Hepatocyte (in vitro differentiated cells): Measurements from ENCODE around the gene RPL29. TPM values are rescaled to one million over a fixed set of nuclear protein-coding genes. Genes with fewer than 3 reads are reported as not detected.
A peak's percentile ranks its signal among the peaks of the same experiment; 100 is the strongest.

Source experiments
- DNase-seq: peaks from one replicate; pipeline ENCODE4 v3.0.0-alpha.2; 2016; ENCODE audit warnings: low spot score
- H2AFZ ChIP-seq: fragments of 200-600 bp; sonication (generic); 2 replicates; pipeline ENCODE4 v1.6.0; 2016; ENCODE audit warnings: antibody characterized with exemption, mild to moderate bottlenecking
- H3K27ac ChIP-seq: fragments of 200-600 bp; sonication (generic); 2 replicates; pipeline ENCODE4 v1.5.1; 2016; ENCODE audit warnings: mild to moderate bottlenecking
- H3K27me3 ChIP-seq: fragments of 200-600 bp; sonication (generic); 2 replicates; pipeline ENCODE4 v1.6.1; 2016
- H3K36me3 ChIP-seq: fragments of 200-600 bp; sonication (generic); replicated peaks from 2 replicates; pipeline ENCODE4 v1.5.1; 2016; ENCODE audit warnings: low read depth; ENCODE audit not compliant: insufficient read depth
- H3K4me1 ChIP-seq: fragments of 200-600 bp; sonication (generic); 2 replicates; pipeline ENCODE4 v1.5.1; 2016; ENCODE audit warnings: mild to moderate bottlenecking, moderate library complexity; ENCODE audit not compliant: insufficient read depth
- H3K4me2 ChIP-seq: fragments of 200-600 bp; sonication (generic); 2 replicates; pipeline ENCODE4 v1.6.0; 2016
- H3K4me3 ChIP-seq: fragments of 200-600 bp; sonication (generic); 2 replicates; pipeline ENCODE4 v1.5.1; 2016; ENCODE audit warnings: mild to moderate bottlenecking
- H3K79me2 ChIP-seq: fragments of 200-600 bp; sonication (generic); 2 replicates; pipeline ENCODE4 v1.6.0; 2017; ENCODE audit warnings: mild to moderate bottlenecking
- H3K9me2 ChIP-seq: fragments of 200-600 bp; sonication (generic); replicated peaks from 2 replicates; pipeline ENCODE4 v1.6.0; 2017; ENCODE audit warnings: mild to moderate bottlenecking; ENCODE audit not compliant: insufficient read depth
- H3K9me3 ChIP-seq: fragments of 200-600 bp; sonication (generic); 2 replicates; pipeline ENCODE4 v1.5.1; 2016; ENCODE audit warnings: low read depth, mild to moderate bottlenecking
- H4K20me1 ChIP-seq: fragments of 200-600 bp; sonication (generic); 2 replicates; pipeline ENCODE4 v1.6.0; 2016; ENCODE audit warnings: mild to moderate bottlenecking; ENCODE audit not compliant: insufficient read depth, poor library complexity, severe bottlenecking
- EZH2 ChIP-seq: fragments of 200-600 bp; sonication (generic); IDR thresholded peaks from 2 replicates; pipeline ENCODE4 v1.6.1; 2016; ENCODE audit warnings: antibody characterized with exemption, mild to moderate bottlenecking, borderline replicate concordance
- EZH2phosphoT487 ChIP-seq: fragments of 200-600 bp; sonication (generic); IDR thresholded peaks from one replicate; pipeline ENCODE4 v1.6.1; 2018; ENCODE audit warnings: antibody characterized with exemption, mild to moderate bottlenecking, low read depth, moderate library complexity; ENCODE audit not compliant: unreplicated experiment, severe bottlenecking
- WGBS: methylation state at CpG from one replicate; pipeline ENCODE4 v1.1.6; 2016; ENCODE audit warnings: low lambda C conversion rate; ENCODE audit errors: missing lambda C conversion rate; 5-methylcytosine and 5-hydroxymethylcytosine counted together
- polyA plus RNA-seq: library from polyadenylated mRNA; unstranded; fragments of >200 nt; fragmentation: Nextera tagmentation; extraction: Ambion mirVana; gene quantifications from 2 replicates; pipeline ENCODE4 v1.2.1, GENCODE V29; 2016
- total RNA-seq: library from RNA; depleted of rRNA; stranded (reverse); fragments of >200 nt; gene quantifications from 2 replicates; pipeline ENCODE4 v1.2.3, GENCODE V29; 2014
- TF ChIP-seq, protein P1 (sequence below): fragments of 200-600 bp; sonication (generic); IDR thresholded peaks from 2 replicates; pipeline ENCODE4 v1.5.1; 2016; ENCODE audit warnings: antibody characterized with exemption, mild to moderate bottlenecking; ENCODE audit not compliant: poor library complexity

RPL29 gene
- total and polyA plus RNA-seq, 2 experiments from 2014 or later, result 786 to 981 TPM

- TF ChIP-seq, protein P1, sequence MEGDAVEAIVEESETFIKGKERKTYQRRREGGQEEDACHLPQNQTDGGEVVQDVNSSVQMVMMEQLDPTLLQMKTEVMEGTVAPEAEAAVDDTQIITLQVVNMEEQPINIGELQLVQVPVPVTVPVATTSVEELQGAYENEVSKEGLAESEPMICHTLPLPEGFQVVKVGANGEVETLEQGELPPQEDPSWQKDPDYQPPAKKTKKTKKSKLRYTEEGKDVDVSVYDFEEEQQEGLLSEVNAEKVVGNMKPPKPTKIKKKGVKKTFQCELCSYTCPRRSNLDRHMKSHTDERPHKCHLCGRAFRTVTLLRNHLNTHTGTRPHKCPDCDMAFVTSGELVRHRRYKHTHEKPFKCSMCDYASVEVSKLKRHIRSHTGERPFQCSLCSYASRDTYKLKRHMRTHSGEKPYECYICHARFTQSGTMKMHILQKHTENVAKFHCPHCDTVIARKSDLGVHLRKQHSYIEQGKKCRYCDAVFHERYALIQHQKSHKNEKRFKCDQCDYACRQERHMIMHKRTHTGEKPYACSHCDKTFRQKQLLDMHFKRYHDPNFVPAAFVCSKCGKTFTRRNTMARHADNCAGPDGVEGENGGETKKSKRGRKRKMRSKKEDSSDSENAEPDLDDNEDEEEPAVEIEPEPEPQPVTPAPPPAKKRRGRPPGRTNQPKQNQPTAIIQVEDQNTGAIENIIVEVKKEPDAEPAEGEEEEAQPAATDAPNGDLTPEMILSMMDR, result no peak
- no peak for TF ChIP-seq EZH2
- Histone ChIP-seq H2AFZ (no peak overlapping the region), H3K27ac (no peak overlapping the region), H3K9me2 (no peaks in the 10 kb centered on the region), H3K4me1 (peaks cover 19% of the 10 kb centered on the region), H3K4me3 (no peak overlapping the region), H3K36me3 (no peaks in the 10 kb centered on the region), H3K79me2 (no peaks in the 10 kb centered on the region), H3K9me3 (no peaks in the 10 kb centered on the region), H4K20me1 (no peaks in the 10 kb centered on the region), H3K4me2 (no peak overlapping the region), H3K27me3 (no peaks in the 10 kb centered on the region)
- WGBS, result 91% methylated on average over 4 of the region's 4 CpGs
- no peak for DNase-seq
Observed at GRCh38 chr3:52004906-52005395, 9.3 kb upstream of the RPL29 start.

GRCh38 chr3:52004163-52004787, 8.6 kb upstream of the RPL29 start:
- H3K4me2 ChIP-seq, result no peak overlapping the region
- H3K4me3 ChIP-seq, result no peak overlapping the region
- no peak for TF ChIP-seq EZH2
- TF ChIP-seq, protein P1, result peak; percentile 73
- no peak for TF ChIP-seq EZH2phosphoT487
- H3K9me2 ChIP-seq, result no peaks in the 10 kb centered on the region
- WGBS, result 42% methylated on average over 16 of the region's 16 CpGs
- H3K36me3 ChIP-seq, result no peaks in the 10 kb centered on the region
- H3K4me1 ChIP-seq, result peaks cover 19% of the 10 kb centered on the region
- no peaks in the 10 kb centered on the region for H3K79me2 ChIP-seq
- H3K27me3 ChIP-seq, result no peaks in the 10 kb centered on the region
- peak; percentile 84 for DNase-seq
- H3K27ac ChIP-seq, result no peak overlapping the region
- H2AFZ ChIP-seq, result no peak overlapping the region
- no peaks in the 10 kb centered on the region for H3K9me3 ChIP-seq
- H4K20me1 ChIP-seq, result no peaks in the 10 kb centered on the region

DNA sequence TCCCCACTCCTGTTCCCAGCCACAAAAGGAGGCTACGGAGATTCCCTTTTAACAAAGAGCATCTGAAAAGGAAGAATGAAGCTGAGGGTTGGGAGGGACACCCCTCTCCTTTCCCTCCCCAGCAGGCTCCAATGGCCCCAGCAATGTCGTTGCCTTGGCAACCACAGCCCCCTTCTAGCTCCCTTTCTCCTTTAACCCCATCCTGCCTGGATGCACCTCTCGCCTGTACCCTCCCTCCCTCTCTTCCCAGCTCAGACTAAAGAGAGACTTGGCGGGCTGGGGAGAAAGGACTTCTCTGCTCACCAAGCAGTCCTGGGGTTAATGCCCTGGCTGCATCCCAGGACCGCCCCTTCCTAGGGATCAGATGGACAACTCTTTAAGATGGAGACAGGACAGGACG, 7.1 kb upstream of the RPL29 start:
- TF ChIP-seq, protein P1, result no peak
- TF ChIP-seq EZH2 (no peak), EZH2phosphoT487 (no peak)
- no peak overlapping the region for H3K4me2 ChIP-seq

More for the DNA sequence above, 7.1 kb upstream of the RPL29 start:
- Histone ChIP-seq H3K27ac (no peak overlapping the region), H3K4me1 (peaks cover 19% of the 10 kb centered on the region), H3K36me3 (no peaks in the 10 kb centered on the region), H3K9me2 (no peaks in the 10 kb centered on the region), H3K9me3 (no peaks in the 10 kb centered on the region), H3K79me2 (no peaks in the 10 kb centered on the region), H3K4me3 (no peak overlapping the region), H3K27me3 (no peaks in the 10 kb centered on the region), H4K20me1 (no peaks in the 10 kb centered on the region), H2AFZ (no peak overlapping the region)
- DNase-seq, result no peak
- 79% methylated on average over 6 of the region's 6 CpGs for WGBS
